OCI-LY1 (cell line): ENCODE results near the gene KCNJ16.

Source experiments
- EZH2 ChIP-seq: fragments of 200-600 bp; sonication (generic), shearing (Covaris generic); IDR thresholded peaks from 2 replicates; pipeline ENCODE4 v1.8.0; 2017; ENCODE audit warnings: borderline replicate concordance, mixed run types, mild to moderate bottlenecking, antibody characterized with exemption, low read length, moderate library complexity, mixed read lengths
- TF ChIP-seq, protein P1 (sequence below): fragments of 200-600 bp; sonication (generic), shearing (Covaris generic); IDR thresholded peaks from 2 replicates; pipeline ENCODE4 v1.5.1; 2017; ENCODE audit warnings: mild to moderate bottlenecking, antibody characterized with exemption, low read length, moderate library complexity, mixed read lengths

DNA sequence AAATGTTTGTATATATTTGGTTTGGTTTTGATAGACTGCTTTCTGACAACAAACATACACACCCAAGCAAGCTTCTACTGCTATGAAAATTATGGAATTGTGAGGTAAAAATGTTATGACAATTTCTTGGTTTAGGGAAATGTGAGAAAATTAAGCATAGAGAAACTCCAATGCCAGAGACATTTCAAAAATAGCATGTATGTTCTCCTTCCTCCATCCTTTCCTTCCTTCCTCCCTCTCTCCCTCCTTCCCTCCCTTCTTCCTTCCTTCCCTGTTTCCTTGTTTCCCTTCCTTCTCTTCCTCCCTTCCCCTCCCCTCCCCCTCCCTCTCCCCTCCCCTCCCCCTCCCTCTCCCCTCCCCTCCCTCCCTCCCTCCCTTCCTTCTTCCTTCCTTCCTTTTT lies 109.2 kb downstream of the KCNJ16 start:
- no peak for TF ChIP-seq EZH2
- TF ChIP-seq, protein P1, sequence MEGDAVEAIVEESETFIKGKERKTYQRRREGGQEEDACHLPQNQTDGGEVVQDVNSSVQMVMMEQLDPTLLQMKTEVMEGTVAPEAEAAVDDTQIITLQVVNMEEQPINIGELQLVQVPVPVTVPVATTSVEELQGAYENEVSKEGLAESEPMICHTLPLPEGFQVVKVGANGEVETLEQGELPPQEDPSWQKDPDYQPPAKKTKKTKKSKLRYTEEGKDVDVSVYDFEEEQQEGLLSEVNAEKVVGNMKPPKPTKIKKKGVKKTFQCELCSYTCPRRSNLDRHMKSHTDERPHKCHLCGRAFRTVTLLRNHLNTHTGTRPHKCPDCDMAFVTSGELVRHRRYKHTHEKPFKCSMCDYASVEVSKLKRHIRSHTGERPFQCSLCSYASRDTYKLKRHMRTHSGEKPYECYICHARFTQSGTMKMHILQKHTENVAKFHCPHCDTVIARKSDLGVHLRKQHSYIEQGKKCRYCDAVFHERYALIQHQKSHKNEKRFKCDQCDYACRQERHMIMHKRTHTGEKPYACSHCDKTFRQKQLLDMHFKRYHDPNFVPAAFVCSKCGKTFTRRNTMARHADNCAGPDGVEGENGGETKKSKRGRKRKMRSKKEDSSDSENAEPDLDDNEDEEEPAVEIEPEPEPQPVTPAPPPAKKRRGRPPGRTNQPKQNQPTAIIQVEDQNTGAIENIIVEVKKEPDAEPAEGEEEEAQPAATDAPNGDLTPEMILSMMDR: no peak
